HG02981 (cell line): ENCODE data around the gene ERC1.
"Not testable (repeated sequence)": the region's sequence is repeated elsewhere in the genome, so short reads cannot be mapped to it uniquely, and the experiment has no call there.

Experiments used
- ATAC-seq: cut with Tn5 transposase; IDR thresholded peaks from one replicate; pipeline ENCODE4 v1.9.1; 2021; ENCODE audit warnings: mild to moderate bottlenecking, moderate library complexity; ENCODE audit not compliant: unreplicated experiment

ERC1 gene

DNA sequence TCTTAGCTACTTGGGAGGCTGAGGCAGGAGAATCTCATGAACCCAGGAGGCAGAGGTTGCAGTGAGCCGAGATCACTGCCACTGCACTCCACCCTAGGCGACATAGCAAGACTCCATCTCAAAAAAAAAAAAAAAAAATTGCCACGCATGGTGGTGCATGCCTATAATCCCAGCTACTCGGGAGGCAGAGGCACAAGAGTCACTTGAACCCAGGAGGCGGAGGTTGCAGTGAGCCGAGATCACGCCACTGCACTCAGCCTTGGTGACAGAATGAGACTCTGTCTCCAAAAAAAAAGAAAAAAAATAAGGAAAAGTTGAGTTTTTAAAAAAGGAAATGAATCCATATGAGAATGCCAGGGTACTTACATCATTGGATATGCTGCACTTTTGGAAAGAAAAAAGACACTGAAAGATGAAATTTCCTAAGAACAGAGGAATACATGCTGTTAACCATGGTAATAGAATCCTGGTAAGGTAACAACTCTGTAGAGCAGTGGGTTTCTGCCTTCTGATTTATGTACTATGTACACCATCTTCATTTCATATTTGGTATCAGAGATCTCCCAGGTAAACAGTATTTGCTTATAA is 222.7 kb downstream of the ERC1 start:
- ATAC-seq: no peak

DNA sequence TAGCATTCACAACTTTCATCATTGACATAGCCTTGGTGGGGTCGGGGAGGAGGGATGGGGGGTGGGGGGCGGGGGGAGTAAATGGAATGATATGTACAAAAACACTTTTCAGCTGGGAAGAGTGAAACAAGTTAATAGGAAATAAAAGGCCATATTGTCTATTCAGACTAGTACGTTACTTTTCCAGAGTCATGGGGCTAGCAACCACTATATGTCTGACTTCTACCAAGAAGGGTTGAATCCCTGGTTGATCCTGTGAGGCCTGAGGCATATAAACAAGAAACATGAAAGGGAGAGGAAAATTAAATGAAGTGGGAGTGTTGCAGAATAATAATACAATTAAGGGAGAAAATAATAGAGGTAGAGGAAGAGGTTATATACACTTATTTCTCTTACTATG is 225.5 kb downstream of the ERC1 start:
- ATAC-seq: no peak

DNA sequence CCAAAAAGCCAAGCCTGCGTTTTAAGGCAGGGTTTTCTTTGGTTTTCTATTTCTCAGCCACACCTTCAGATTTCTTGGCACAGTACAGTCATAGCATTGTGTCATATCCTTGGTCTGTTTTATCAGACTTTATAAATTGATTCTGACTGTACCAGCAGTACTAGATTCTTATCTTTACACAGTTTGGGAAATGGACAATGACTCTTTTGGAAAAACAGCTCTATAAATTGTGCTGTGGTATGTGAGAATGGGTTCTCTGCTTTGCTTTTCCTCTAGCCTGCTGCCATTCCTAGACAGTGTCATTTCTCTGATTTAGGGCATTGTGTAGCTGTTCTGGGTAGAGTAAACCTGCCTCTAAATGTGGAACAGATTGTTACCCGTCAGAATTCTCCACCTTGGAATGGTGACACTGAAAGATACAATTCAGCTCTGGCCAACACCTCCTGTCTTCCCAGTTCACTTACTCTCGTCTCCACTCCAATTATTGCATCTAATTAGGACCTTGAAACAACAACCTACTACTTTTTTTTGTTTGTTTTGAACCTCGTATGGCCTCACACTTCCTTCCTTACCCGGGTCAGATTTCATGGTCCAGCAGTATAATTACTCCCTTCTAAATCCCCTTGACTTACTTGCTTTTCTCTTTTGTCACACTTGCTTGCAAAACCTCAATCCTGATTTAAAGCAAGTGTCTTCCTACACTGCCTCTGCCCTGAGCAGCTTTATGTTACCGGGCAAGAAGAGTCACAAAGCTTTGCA is 226.3 kb downstream of the ERC1 start:
- no peak for ATAC-seq

DNA sequence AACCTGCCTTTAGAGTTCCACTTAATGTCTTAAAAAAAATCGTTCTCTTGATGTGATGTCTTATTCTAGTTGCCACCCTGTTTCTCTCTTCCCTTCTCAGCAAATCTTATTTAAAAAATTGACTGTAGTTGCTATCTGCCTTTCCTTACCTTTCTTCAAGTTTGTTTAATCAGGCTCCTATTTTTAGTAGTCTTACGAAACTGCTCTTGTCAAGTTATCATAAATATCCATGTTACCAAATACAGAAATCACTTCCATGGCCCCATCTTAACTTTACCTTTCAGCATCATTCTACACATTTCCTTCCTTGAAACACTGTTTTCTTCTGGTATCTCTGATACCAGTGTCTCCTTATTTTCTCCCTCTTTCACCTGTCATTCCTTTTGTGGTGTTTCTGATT is 227.3 kb downstream of the ERC1 start:
- no peak for ATAC-seq

DNA sequence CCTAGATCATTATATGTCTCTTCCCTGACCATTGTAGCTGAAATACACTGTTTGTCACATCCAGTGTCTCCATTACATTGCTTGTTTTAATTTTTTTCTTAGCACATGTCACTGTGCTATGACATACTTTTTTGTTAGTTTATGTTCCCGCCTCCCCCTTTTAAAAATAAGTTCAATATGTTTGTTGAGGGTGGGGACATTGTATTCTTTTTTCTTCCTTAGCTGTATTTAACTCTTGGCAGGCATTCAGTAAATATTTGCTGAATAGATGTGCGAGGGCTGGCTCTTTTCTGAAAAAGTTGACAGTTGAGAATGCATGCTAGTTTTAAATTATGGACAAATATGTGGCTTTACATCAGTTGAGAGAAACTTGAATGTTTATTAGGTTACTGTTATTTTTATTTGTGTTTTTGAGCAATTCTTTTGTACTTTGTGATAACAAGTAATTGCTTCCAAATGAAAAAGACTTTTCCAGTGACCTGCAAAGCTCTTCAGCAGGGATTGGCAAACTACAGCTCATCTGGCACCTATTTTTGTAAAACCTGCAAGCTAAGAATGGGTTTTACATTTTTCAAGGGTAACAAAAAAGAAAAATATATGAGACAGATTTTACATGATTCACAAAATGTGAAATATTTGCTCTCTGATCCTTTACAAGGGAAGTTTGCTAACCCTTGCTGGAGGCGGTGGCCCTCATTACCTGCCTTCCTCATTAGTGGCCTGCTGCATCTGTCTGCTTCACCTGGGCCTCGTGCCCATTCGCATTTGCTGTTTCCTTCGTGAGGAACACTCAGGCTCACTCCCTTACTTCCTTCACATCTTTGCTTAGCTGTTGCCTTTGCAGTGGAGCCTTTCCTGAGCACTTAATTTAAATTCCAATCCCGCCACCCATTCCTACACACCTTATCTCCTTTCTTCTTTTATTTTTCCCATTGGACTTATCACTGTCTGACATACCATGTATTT is 229.4 kb downstream of the ERC1 start:
- ATAC-seq: no peak

GRCh38 chr12:1222858-1223639 is 232.0 kb downstream of the ERC1 start:
- no peak for ATAC-seq

- ATAC-seq: no peak
Measured at GRCh38 chr12:1226951-1227350, 235.9 kb downstream of the ERC1 start.

- no peak for ATAC-seq
Measured at GRCh38 chr12:1234073-1234472, 243.1 kb downstream of the ERC1 start.

DNA sequence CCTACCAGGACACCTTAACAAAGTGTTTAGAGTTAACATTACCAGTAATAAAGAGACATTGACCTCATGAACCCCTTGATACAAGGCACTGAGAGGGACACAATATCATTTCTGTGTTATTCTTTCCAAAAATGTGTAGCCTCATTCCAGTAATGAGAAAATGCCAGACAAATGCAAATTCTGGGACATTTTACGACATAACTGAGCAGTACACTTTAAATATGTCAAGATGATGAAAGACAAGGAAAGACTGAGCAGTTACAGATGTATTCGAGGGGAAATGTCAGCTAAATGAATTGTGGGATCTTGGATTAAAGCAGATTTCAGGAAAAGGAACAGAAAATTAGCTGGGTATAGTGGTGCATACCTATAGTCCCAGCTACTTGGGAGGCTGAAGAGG is 255.6 kb downstream of the ERC1 start:
- ATAC-seq: no peak

GRCh38 chr12:1250641-1251040 is 259.6 kb downstream of the ERC1 start:
- no peak for ATAC-seq

- ATAC-seq: no peak
Measured at GRCh38 chr12:1252758-1253157, 261.7 kb downstream of the ERC1 start.

- not testable (repeated sequence) for ATAC-seq
Measured at GRCh38 chr12:1255125-1255524, 264.1 kb downstream of the ERC1 start.

DNA sequence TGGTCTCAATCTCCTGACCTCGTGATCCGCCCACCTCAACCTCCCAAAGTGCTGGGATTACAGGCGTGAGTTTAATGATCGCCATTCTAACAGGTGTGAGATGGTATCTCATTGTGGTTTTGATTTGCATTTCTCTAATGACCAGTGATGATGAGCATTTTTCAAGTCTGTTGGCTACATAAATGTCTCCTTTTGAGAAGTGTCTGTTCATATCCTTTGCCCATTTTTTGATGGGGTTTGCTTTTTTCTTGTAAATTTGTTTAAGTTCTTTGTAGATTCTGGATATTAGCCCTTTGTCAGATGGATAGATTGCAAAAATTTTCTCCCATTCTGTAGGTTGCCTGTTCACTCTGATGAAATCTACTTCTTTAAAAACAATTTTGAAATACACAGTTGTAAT is 264.8 kb downstream of the ERC1 start:
- not testable (repeated sequence) for ATAC-seq

DNA sequence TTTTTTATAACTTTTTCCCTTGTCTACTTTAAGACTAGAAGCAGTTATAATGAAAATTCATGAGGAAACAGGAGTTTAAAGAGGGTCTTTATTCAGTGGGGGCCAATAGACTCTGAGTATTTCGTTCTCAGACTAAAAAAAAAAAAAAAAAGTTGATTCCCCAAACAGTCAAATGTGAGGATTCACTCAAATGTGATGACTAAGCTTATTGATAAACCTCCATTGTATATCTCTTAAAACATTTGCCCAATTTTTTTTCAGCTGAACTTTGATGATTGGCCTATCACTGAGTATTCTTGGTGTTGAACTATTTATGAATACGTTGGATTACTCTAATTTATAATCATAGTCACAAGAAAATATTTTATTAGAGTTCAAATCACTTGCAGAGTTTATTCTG is 265.3 kb downstream of the ERC1 start:
- no peak for ATAC-seq

DNA sequence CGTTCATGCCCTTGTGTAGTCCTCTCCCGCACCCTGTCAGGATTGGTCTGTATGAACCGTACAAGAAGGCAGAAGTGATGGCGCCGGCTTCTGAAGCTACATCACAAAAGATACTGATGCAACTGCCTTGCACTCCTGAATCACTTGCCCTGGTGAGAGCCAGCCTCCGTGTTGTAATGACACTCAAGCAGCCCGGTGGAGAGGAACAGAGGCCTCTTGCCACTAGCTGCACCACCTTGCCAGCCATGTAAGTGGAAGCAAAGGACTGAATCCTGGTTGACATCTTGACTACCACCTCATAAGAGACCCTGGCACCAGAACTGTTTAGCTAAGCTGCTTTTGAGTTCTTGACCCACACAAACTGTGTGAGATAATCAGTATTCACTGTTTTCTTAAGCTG is 266.0 kb downstream of the ERC1 start:
- ATAC-seq: no peak

- no peak for ATAC-seq
Measured at GRCh38 chr12:1262011-1262410, 271.0 kb downstream of the ERC1 start.

DNA sequence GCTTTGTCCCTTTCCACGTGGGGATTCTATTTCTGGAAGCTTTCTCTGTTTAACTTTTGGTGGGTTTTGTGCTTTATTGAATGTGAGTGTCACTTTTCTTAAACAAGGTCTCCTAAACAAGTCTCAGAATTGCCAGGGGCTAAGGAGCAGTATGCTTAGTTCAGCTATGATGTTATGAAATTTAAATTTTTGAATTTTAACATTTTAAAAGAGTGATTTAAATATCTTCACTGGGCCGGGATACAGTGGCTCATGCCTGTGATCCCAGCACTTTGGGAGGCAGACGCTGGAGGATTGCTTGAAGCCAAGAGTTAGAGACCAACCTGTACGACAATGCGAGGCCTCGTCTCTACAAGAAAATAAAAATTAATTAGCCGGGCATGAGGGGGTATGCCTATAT is 276.2 kb downstream of the ERC1 start:
- no peak for ATAC-seq

DNA sequence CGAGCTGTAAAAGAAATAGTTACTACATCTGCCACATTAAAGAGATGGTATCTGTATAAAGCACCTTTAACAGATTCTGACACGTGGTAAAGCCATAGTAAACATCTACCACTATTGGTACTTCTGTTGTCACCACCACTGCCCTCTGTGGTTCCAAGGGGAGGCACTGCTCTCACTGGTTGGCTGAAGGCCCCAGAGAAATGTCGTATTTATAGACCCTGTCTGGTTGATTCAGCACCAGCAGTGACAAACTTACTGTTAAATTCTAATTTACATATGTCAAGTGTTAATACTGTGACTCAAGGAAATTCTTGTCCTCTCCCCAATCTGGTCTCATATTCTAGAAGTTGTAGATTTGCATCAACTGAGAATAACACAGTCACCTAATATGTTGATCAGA is 281.1 kb downstream of the ERC1 start:
- no peak for ATAC-seq

GRCh38 chr12:1273051-1273450 is 282.0 kb downstream of the ERC1 start:
- ATAC-seq: no peak

DNA sequence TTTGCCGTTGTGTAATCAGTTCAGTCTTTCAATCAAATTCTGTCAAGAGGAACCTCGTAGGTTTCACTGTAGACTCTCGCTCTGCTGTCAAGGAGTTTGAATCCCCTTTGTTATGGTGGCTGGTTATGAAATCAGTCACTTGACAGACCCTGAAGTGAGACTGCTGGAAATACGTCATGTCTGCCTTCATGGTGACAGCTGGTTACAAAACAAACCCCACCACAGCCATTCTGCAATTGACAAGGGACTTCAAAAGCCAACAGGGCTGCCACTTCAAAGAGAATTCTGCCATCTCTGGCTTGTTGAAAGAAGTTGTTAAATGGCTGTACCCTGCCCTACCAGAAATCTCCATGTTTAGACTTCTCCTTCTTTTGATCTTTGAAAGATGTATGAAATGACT is 286.9 kb downstream of the ERC1 start:
- no peak for ATAC-seq

- no peak for ATAC-seq
Measured at GRCh38 chr12:1279050-1279449, 288.0 kb downstream of the ERC1 start.
